Nephron progenitor cell (in vitro differentiated cells): ENCODE results near the gene CSTPP1.

Source experiments
- DNase-seq: peaks from one replicate; pipeline ENCODE4 v3.0.0; 2021
- H3K27ac Mint-ChIP-seq: 2 replicates; pipeline ENCODE4 v1.8.0; 2021; ENCODE audit warnings: mild to moderate bottlenecking, moderate library complexity, mixed read lengths
- H3K27me3 Mint-ChIP-seq: 2 replicates; pipeline ENCODE4 v1.8.0; 2021; ENCODE audit warnings: mild to moderate bottlenecking, low read depth, mixed read lengths; ENCODE audit not compliant: poor library complexity
- H3K36me3 Mint-ChIP-seq: 2 replicates; pipeline ENCODE4 v1.8.0; 2021; ENCODE audit warnings: low read depth, mixed read lengths
- H3K4me1 Mint-ChIP-seq: 2 replicates; pipeline ENCODE4 v1.8.0; 2021; ENCODE audit warnings: mixed read lengths
- H3K4me3 Mint-ChIP-seq: 2 replicates; pipeline ENCODE4 v1.8.0; 2021; ENCODE audit warnings: mild to moderate bottlenecking, moderate library complexity, mixed read lengths
- H3K9me3 Mint-ChIP-seq: 2 replicates; pipeline ENCODE4 v1.8.0; 2021; ENCODE audit warnings: mild to moderate bottlenecking, moderate library complexity, mixed read lengths
- TF ChIP-seq, protein P1 (sequence below): fragments of 200-600 bp; sonication (generic); IDR thresholded peaks from 2 replicates; pipeline ENCODE4 v1.5.0; 2021; ENCODE audit warnings: antibody characterized with exemption

Gene CSTPP1

DNA sequence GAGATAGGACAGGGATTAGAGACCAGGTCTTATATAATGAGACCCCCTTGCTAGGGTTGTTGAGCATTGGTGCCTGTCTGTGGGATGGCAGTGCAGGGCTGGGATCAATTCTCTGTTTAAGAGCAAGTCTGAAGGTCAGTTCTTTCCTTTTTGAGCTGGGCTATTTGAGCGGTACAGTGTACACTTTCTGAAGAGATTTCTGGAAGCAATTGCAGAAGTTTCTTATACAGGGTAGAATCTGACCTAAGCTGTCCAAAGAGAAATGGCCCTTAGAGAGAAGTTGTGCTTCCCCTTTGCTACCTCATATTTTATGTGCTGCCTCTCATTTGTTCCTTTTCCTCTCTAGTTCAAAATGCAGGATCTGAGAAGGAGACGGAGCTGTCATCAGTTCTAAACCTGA is 35.8 kb downstream of the CSTPP1 start:
- Mint-ChIP-seq H3K9me3 (no peaks in the 10 kb centered on the region), H3K27me3 (no peaks in the 10 kb centered on the region), H3K4me1 (peaks cover 9% of the 10 kb centered on the region), H3K36me3 (peaks cover 10% of the 10 kb centered on the region), H3K27ac (no peak overlapping the region), H3K4me3 (no peak overlapping the region)
- TF ChIP-seq, protein P1, sequence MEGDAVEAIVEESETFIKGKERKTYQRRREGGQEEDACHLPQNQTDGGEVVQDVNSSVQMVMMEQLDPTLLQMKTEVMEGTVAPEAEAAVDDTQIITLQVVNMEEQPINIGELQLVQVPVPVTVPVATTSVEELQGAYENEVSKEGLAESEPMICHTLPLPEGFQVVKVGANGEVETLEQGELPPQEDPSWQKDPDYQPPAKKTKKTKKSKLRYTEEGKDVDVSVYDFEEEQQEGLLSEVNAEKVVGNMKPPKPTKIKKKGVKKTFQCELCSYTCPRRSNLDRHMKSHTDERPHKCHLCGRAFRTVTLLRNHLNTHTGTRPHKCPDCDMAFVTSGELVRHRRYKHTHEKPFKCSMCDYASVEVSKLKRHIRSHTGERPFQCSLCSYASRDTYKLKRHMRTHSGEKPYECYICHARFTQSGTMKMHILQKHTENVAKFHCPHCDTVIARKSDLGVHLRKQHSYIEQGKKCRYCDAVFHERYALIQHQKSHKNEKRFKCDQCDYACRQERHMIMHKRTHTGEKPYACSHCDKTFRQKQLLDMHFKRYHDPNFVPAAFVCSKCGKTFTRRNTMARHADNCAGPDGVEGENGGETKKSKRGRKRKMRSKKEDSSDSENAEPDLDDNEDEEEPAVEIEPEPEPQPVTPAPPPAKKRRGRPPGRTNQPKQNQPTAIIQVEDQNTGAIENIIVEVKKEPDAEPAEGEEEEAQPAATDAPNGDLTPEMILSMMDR = no peak
- no peak for DNase-seq

DNA sequence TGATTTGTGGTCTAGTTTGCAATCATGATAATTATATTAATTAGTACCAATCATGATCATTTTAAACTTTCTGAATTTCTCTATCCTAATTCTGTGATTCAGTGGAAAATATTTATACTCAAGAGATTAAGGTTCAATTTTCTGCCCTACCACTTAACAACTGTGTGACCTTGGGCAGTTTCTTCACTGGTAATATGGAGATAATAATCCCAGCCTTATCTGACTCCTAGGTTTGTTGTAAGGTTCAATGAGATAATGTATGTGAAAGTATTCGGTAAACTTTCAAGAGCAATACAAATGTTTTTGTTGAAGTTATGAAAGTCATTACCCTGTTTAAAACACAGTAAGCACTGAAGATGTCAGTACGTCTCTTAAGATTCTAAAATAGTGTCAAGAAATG is 36.3 kb downstream of the CSTPP1 start:
- H3K36me3 Mint-ChIP-seq = peaks cover 10% of the 10 kb centered on the region
- no peak for DNase-seq
- H3K27me3 Mint-ChIP-seq = no peaks in the 10 kb centered on the region
- H3K4me3 Mint-ChIP-seq = no peak overlapping the region
- TF ChIP-seq, protein P1 = no peak
- H3K27ac Mint-ChIP-seq = no peak overlapping the region
- peaks cover 14% of the 10 kb centered on the region for H3K4me1 Mint-ChIP-seq
- H3K9me3 Mint-ChIP-seq = no peaks in the 10 kb centered on the region

DNA sequence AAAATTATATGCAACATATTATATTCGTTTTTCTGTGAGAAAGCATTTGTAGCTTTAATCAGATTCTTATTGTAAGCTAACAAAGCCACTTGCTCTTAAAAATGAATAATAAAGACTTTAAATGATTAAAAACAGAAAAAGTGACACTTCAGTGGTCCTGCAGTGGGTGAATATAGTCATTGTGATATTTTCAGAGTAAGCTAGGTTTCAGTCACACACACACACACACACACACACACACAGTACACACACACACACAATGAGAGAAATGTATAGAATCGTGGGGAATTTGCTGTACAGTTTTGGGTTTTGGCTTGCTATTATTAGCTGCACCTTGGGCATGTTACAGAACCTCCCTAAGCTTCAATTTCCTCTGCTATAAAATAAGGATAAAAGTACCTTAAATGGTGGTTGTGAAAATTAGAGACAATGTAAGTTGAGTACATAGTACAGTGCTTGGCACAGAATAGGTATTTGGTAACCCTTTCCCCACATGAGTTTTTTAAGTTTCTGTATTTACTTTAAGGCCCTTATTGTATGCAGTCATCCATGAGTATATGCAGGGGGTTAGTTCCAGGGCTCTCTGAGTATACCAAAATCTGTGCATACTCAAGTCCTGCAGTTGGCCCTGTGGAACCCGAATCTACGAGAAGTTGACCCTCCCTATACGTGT is 39.8 kb downstream of the CSTPP1 start:
- Mint-ChIP-seq H3K4me3 (no peak overlapping the region), H3K9me3 (no peaks in the 10 kb centered on the region), H3K36me3 (peaks cover 10% of the 10 kb centered on the region), H3K4me1 (peaks cover 15% of the 10 kb centered on the region), H3K27me3 (no peaks in the 10 kb centered on the region), H3K27ac (no peak overlapping the region)
- TF ChIP-seq, protein P1 = no peak
- no peak for DNase-seq

DNA sequence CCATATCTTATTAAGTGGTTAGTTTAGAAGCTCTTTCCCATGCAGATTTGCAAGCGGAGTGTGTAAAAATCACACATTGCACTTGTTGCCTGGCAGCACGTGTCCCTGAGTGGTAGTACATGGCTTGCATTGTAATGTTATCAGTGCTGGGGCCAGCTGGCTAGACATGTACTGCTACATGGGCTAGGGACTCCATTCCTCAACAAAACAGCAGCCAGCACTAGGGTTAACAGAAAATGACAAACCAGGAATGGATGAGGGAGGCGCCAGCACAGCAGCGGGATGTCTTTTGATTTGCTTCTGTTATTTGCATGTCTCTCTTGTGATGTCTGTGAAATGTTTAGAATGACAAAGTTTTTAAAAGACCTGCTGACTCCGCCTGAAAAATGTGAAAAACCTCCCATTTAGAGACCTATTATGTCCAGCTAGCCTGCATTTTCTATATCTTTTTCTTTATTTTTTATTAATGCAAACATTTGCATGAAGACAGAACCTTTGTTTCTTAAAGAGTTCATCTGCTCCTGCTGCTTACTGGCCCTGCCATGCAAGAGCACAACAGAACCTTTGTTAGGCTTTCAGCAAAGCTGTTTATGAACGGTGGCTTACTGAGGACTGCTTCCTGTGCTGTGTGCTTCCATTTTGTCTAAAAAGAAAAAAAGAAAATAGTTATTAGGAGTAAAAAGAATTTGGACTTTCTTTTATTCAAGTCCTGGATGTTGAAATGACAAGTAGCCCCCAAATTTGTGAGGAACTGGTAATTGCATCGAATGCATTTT is 40.7 kb downstream of the CSTPP1 start:
- no peak for DNase-seq
- H3K4me3 Mint-ChIP-seq = no peak overlapping the region
- peaks cover 15% of the 10 kb centered on the region for H3K4me1 Mint-ChIP-seq
- H3K27me3 Mint-ChIP-seq = no peaks in the 10 kb centered on the region
- TF ChIP-seq, protein P1 = no peak
- H3K36me3 Mint-ChIP-seq = peaks cover 10% of the 10 kb centered on the region
- H3K9me3 Mint-ChIP-seq = no peaks in the 10 kb centered on the region
- peak overlapping the region; percentile 71 for H3K27ac Mint-ChIP-seq

DNA sequence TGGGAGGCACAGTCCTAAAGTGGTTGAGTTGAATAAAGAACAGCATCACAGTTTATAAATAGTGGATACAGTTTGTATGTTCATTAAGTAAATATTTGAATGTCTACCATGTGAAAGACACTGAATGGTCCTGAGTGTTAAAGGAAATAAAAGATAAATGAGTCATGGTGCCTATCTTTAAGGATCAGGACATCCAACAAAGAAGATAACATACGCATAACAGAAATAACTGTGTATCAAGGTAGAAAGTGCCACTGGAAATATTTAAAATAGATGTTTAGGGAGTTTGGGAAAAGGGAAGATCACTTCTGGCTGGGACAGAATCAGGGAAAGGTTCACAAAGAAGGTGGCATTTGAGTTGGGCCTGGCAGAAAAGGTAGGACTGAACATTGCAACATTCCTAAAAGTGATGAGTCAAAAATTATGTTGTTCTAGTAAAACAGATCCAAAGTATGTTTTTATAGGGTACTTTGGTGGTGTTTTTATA is 41.5 kb downstream of the CSTPP1 start:
- DNase-seq = no peak
- TF ChIP-seq, protein P1 = no peak
- Mint-ChIP-seq H3K27me3 (no peaks in the 10 kb centered on the region), H3K9me3 (no peaks in the 10 kb centered on the region), H3K4me3 (no peak overlapping the region), H3K36me3 (peaks cover 8% of the 10 kb centered on the region), H3K4me1 (peaks cover 15% of the 10 kb centered on the region), H3K27ac (peak overlapping the region; percentile 3)
